Activated CD4-positive, alpha-beta T cell treated with anti-CD3 and anti-CD28 coated beads, Interleukin-2, amount 10 ng/mL, durations not matched to agents 24 days and 14 days (primary cell): ENCODE data around the gene CLP1. TPM values are rescaled to one million over a fixed set of nuclear protein-coding genes. Genes with fewer than 3 reads are reported as not detected.
"Not testable (repeated sequence)": the region's sequence is repeated elsewhere in the genome, so short reads cannot be mapped to it uniquely, and the experiment has no call there.

Experiments used
- DNase-seq: peaks from one replicate; pipeline ENCODE4 v3.0.0; 2022
- H3K27ac Mint-ChIP-seq: one replicate; pipeline ENCODE4 v1.8.0; 2022; ENCODE audit warnings: mild to moderate bottlenecking, mixed read lengths
- H3K27me3 Mint-ChIP-seq: one replicate; pipeline ENCODE4 v1.8.0; 2022; ENCODE audit warnings: mixed read lengths
- H3K36me3 Mint-ChIP-seq: one replicate; pipeline ENCODE4 v1.8.0; 2022; ENCODE audit warnings: low read depth, mild to moderate bottlenecking, mixed read lengths
- H3K4me1 Mint-ChIP-seq: one replicate; pipeline ENCODE4 v1.8.0; 2021; ENCODE audit warnings: mixed read lengths
- H3K4me3 Mint-ChIP-seq: one replicate; pipeline ENCODE4 v1.8.0; 2022; ENCODE audit warnings: mild to moderate bottlenecking, moderate library complexity, mixed read lengths
- H3K9me3 Mint-ChIP-seq: one replicate; pipeline ENCODE4 v1.8.0; 2021; ENCODE audit warnings: mixed read lengths
- intact Hi-C: fragments of 100-400 bp; cut with micrococcal nuclease; formaldehyde crosslinking; loops from one replicate; pipeline ENCODE4 v1.15.1; 2023
- total RNA-seq: library from RNA; stranded (reverse); gene quantifications from 2 replicates; pipeline ENCODE4 v1.2.3, GENCODE V29; 2022

CLP1 gene
- total RNA-seq, 1 donor from 2014 or later: 18.5 TPM

GRCh38 chr11:57646799-57647303 lies 10.7 kb upstream of the CLP1 start:
- H3K9me3 Mint-ChIP-seq: no peaks in the 10 kb centered on the region
- intact Hi-C loops: loop anchor here (5.0 kb wide), 1 partner anchor 310 kb away; the partner anchor contains the start of genes P2RX3 and SSRP1

DNA sequence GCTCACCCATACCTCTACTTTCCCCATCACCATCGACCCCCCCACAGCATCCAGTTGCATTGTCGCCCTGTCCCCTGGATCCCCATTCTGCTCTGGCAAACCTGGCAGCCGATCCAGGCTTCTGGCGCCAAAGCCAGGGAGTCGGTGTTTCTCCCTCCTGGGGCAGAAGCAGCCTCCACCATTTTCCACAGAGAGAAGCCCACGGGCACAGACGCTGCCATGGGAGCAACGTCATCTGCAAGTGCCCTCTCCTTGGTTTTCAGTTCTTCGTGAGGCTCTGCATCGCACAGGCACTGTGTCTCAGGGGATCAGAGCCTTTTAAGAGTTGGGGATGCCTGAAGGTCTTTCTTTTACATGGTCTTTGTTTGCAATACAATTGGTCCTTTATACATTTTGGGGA lies 10.2 kb upstream of the CLP1 start:
- DNase-seq: no peak
- intact Hi-C loops: loop anchor here (5.0 kb wide), 1 partner anchor 310 kb away; the partner anchor contains the start of genes P2RX3 and SSRP1
- no peaks in the 10 kb centered on the region for H3K36me3 Mint-ChIP-seq
- H3K27me3 Mint-ChIP-seq: peaks cover 40% of the 10 kb centered on the region
- H3K27ac Mint-ChIP-seq: no peak overlapping the region
- peaks cover 46% of the 10 kb centered on the region for H3K4me1 Mint-ChIP-seq
- H3K4me3 Mint-ChIP-seq: no peak overlapping the region
- no peaks in the 10 kb centered on the region for H3K9me3 Mint-ChIP-seq

More at GRCh38 chr11:57646799-57647303, 10.7 kb upstream of the CLP1 start:
- Mint-ChIP-seq H3K27me3 (peaks cover 40% of the 10 kb centered on the region), H3K4me3 (no peak overlapping the region), H3K4me1 (peaks cover 46% of the 10 kb centered on the region), H3K27ac (no peak overlapping the region), H3K36me3 (no peaks in the 10 kb centered on the region)
- DNase-seq: no peak

DNA sequence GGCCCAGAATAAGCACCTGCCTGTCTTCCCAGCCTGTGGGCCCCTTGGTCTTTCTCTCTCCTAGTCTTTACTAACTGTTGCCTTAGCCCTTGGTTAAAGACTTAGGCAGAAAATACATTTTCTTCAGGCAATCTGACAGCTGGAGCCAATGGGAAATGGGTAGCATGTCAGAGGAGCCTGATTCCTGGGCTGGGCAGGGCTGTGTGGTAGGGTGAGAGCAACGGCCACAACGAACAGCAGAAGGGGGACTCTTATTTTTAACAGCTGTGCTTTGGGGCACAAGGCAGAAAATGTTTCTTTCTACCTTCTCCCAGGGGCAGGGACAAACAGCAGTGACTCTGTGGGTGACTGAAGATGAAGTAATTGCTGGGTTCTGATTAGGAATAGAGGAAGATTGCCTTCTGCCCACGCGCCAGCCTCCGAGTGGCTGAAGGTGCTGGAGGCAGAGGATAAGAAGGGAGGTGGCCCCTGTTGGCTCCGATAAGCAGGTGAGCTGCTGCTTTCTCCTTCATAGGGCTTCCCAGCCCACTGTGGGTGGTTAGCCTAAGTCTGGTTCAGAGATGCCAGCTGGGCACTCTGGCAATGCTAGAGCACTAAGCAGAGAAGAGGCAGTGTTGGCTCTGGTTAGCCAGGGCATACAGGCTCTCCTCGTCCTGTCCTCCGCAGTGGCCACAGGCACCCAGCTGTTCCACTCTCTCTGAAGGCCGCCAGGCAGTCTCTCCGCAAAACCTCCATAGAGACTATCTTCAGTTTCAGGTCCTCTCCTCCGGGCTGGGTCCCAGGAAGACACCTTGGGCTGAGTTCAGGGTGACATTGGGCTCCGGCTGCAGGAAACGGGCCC lies 9.4 kb upstream of the CLP1 start:
- intact Hi-C loops: loop anchor here (5.0 kb wide), 1 partner anchor 311 kb away; the partner anchor contains the start of genes P2RX3 and SSRP1
- Mint-ChIP-seq H3K27me3 (peaks cover 39% of the 10 kb centered on the region), H3K27ac (peak overlapping the region; percentile 70), H3K9me3 (no peaks in the 10 kb centered on the region), H3K4me1 (peaks cover 52% of the 10 kb centered on the region), H3K4me3 (peak overlapping the region; percentile 86), H3K36me3 (no peaks in the 10 kb centered on the region)
- DNase-seq: peak; percentile 61

GRCh38 chr11:57648801-57649735 lies 8.5 kb upstream of the CLP1 start:
- Mint-ChIP-seq H3K36me3 (no peaks in the 10 kb centered on the region), H3K4me1 (peaks cover 53% of the 10 kb centered on the region), H3K4me3 (peak overlapping the region; percentile 86), H3K9me3 (no peaks in the 10 kb centered on the region), H3K27ac (peak overlapping the region; percentile 70), H3K27me3 (peaks cover 37% of the 10 kb centered on the region)
- peak; percentile 62 for DNase-seq
- intact Hi-C loops: loop anchor here (1.0 to 5.0 kb wide), 2 partner anchors 8 to 312 kb away; partner anchors contain the start of genes CLP1, P2RX3 and SSRP1

DNA sequence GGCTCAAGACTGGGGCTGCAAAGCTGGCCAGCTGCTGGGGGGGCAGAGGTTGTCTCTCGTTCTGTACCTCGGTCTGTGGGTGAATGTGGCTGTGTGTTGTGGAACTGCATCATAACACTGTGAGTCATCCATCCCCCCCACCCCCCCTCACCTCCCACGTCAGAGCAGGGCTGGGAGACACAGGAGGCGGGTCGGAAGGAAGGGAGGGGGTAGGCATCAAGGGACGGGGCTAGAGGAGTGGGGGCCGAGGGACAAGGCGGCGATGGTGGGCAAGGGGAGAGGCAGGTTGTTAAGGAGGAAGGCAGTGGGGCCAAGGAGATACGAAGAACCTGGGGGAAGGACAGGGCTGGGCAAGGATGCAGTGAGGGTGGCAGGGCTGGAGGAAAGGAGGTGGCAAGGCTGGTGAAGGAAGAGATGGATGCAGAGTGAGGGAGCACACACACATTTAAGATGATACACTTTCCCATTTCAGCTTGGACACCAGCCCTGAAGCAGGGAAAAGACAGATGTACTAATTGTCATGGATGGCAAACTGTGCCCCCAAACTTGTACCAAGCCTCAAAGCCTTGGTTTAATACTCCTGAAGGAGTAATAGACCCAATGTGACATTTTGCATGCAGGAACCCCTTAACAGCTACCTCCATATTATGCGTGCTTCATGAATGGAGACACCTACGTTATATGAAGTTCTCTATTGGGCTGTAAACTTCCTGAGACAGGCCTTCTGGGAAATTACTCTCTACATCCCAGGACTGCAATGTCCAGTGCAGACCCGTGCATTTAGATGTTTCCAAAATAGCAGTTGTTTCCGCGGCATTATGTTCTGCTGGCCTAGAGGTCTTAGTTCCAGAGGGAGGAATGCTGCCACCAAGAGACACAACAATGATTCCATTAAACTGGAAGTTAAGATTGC lies 7.5 kb upstream of the CLP1 start, which contains the start of gene YPEL4:
TSS of gene YPEL4 (minus strand) at position 87 of the 913 bp plus-strand sequence. CDS start 2,805 bp downstream, outside the sequence.
- Mint-ChIP-seq H3K27me3 (peaks cover 34% of the 10 kb centered on the region), H3K9me3 (no peaks in the 10 kb centered on the region), H3K4me3 (peak within 1 kb of the TSS; percentile 86), H3K4me1 (peaks cover 49% of the 10 kb centered on the region), H3K36me3 (no peaks in the 10 kb centered on the region), H3K27ac (peak within 1 kb of the TSS; percentile 75)
- intact Hi-C loops: loop anchor here (1.0 to 5.0 kb wide), 2 partner anchors 7 to 313 kb away; partner anchors contain the start of genes CLP1, P2RX3 and SSRP1
- DNase-seq: peak; percentile 88

DNA sequence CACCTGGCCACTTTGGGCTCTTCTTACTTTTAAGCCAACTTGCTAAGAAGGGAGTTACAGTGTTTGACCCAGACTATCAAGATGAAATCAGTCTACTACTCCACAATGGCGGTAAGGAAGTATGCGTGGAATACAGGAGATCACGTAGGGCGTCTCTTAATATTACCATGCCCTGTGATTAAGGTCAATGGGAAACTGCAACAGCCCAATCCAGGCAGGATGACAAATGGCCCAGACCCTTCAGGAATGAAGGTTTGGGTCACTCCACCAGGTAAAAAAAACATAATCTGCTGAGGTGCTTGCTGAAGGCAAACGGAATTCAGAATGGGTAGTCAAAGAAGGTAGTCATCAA lies 6.8 kb upstream of the CLP1 start:
- Mint-ChIP-seq H3K27ac (no peak overlapping the region), H3K9me3 (no peaks in the 10 kb centered on the region), H3K4me1 (peaks cover 48% of the 10 kb centered on the region), H3K4me3 (no peak overlapping the region), H3K27me3 (peaks cover 32% of the 10 kb centered on the region), H3K36me3 (no peaks in the 10 kb centered on the region)
- intact Hi-C loops: no loop called here
- DNase-seq: no peak

DNA sequence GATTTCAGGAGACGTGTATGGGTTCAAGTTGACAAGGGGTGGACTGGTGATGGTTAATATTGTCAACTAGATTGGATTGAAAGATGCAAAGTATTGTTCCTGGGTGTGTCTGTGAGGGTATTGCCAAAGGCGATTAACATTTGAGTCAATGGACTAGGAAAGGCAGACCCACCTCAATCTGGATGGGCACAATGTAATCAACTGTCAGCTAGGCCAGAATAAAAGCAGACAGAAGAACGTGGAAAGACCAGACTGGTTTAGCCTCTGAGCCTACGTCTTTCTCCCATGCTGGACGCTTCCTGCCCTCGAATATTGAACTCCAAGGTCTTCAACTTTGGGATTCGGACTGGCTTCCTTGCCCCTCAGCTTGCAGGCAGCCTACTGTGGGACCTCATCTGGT lies 6.2 kb upstream of the CLP1 start:
- H3K27me3 Mint-ChIP-seq: peaks cover 25% of the 10 kb centered on the region
- H3K27ac Mint-ChIP-seq: no peak overlapping the region
- intact Hi-C loops: no loop called here
- H3K4me3 Mint-ChIP-seq: no peak overlapping the region
- DNase-seq: no peak
- peaks cover 44% of the 10 kb centered on the region for H3K4me1 Mint-ChIP-seq
- no peaks in the 10 kb centered on the region for H3K36me3 Mint-ChIP-seq
- H3K9me3 Mint-ChIP-seq: no peaks in the 10 kb centered on the region

- intact Hi-C loops, H3K36me3 Mint-ChIP-seq, H3K9me3 Mint-ChIP-seq: not testable (repeated sequence)
- Mint-ChIP-seq H3K27ac (peak overlapping the region; percentile 63), H3K4me3 (peak overlapping the region; percentile 26), H3K4me1 (peaks cover 43% of the 10 kb centered on the region), H3K27me3 (peaks cover 17% of the 10 kb centered on the region)
- peak; percentile 72 for DNase-seq
Measured at GRCh38 chr11:57652230-57652629, 5.3 kb upstream of the CLP1 start.

GRCh38 chr11:57652662-57653061 lies 4.9 kb upstream of the CLP1 start:
- peak overlapping the region; percentile 26 for H3K4me3 Mint-ChIP-seq
- intact Hi-C loops: no loop called here
- H3K9me3 Mint-ChIP-seq: no peaks in the 10 kb centered on the region
- H3K36me3 Mint-ChIP-seq: peaks cover under 1% of the 10 kb centered on the region
- no peak for DNase-seq
- H3K27ac Mint-ChIP-seq: peak overlapping the region; percentile 63
- peaks cover 13% of the 10 kb centered on the region for H3K27me3 Mint-ChIP-seq
- peaks cover 39% of the 10 kb centered on the region for H3K4me1 Mint-ChIP-seq

DNA sequence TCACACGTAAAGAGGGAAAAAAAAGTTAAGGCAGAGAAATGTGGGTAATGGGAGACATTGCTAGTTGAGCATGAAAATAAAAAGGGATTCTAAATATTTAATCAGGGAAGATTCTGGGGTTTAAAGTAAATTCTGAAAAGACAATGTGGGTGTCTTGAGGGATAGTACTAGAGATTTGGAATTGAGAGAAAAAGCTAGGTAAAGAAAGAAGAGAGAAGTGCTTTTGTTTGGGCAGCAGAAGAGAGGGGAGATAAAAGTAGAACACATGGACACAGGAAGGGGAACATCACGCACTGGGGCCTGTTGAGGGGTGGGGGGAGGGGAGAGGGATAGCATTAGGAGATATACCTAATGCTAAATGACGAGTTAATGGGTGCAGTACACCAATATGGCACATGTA lies 4.4 kb upstream of the CLP1 start:
- peaks cover 35% of the 10 kb centered on the region for H3K4me1 Mint-ChIP-seq
- H3K9me3 Mint-ChIP-seq: no peaks in the 10 kb centered on the region
- peaks cover 1% of the 10 kb centered on the region for H3K36me3 Mint-ChIP-seq
- H3K4me3 Mint-ChIP-seq: no peak overlapping the region
- no peak for DNase-seq
- no peak overlapping the region for H3K27ac Mint-ChIP-seq
- intact Hi-C loops: no loop called here
- H3K27me3 Mint-ChIP-seq: peaks cover 8% of the 10 kb centered on the region

DNA sequence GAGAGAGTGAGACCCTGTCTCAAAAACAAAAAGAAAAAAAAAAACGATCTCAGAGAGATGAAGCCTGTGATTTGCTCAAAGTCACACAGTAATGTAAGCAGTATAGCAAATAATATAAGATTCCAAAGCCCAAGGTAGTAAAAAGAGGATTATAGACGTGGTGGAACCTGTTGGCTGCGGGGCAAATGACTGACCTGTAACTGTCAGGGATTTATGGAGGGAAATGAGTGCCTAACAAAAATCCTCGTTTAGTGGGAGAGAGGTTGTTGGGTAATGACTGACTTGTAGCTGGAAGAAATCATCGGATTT lies 723 bp upstream of the CLP1 start:
- H3K27ac Mint-ChIP-seq: peak overlapping the region; percentile 88
- peaks cover 24% of the 10 kb centered on the region for H3K36me3 Mint-ChIP-seq
- H3K9me3 Mint-ChIP-seq: no peaks in the 10 kb centered on the region
- intact Hi-C loops: loop anchor here (1.0 kb wide), 8 partner anchors 8 to 922 kb away; partner anchors contain the start of genes MED19, SELENOH, SLC43A3 and TIMM10
- H3K4me3 Mint-ChIP-seq: peak overlapping the region; percentile 86
- peaks cover 17% of the 10 kb centered on the region for H3K4me1 Mint-ChIP-seq
- no peak for DNase-seq
- H3K27me3 Mint-ChIP-seq: no peaks in the 10 kb centered on the region

GRCh38 chr11:57658023-57658361 lies 430 bp downstream of the CLP1 start:
- H3K27me3 Mint-ChIP-seq: no peaks in the 10 kb centered on the region
- peaks cover 33% of the 10 kb centered on the region for H3K36me3 Mint-ChIP-seq
- intact Hi-C loops: no loop called here
- no peaks in the 10 kb centered on the region for H3K9me3 Mint-ChIP-seq
- H3K4me3 Mint-ChIP-seq: peak overlapping the region; percentile 86
- H3K27ac Mint-ChIP-seq: peak overlapping the region; percentile 88
- DNase-seq: peak; percentile 67
- H3K4me1 Mint-ChIP-seq: peaks cover 15% of the 10 kb centered on the region

- Mint-ChIP-seq H3K27ac (no peak overlapping the region), H3K9me3 (no peaks in the 10 kb centered on the region), H3K36me3 (peaks cover 35% of the 10 kb centered on the region), H3K27me3 (no peaks in the 10 kb centered on the region), H3K4me3 (no peak overlapping the region), H3K4me1 (peaks cover 12% of the 10 kb centered on the region)
- no peak for DNase-seq
- intact Hi-C loops: loop anchor here (10.0 kb wide), 1 partner anchor 865 kb away; no protein-coding TSS in a partner anchor
Measured at GRCh38 chr11:57659669-57660068, 2.1 kb downstream of the CLP1 start.
